HG02588 (cell line): ENCODE measurements around the gene PPP2CA.
A peak's percentile ranks its signal among the peaks of the same experiment; 100 is the strongest.
"Not testable (repeated sequence)": the region's sequence is repeated elsewhere in the genome, so short reads cannot be mapped to it uniquely, and the experiment has no call there.

Experiments used
- ATAC-seq: cut with Tn5 transposase; IDR thresholded peaks from one replicate; pipeline ENCODE4 v1.9.1; 2021; ENCODE audit warnings: mild to moderate bottlenecking, moderate library complexity; ENCODE audit not compliant: unreplicated experiment

The PPP2CA gene

GRCh38 chr5:134245692-134246091 lies 19.8 kb upstream of the PPP2CA start:
- no peak for ATAC-seq

- ATAC-seq, result no peak
Measured at GRCh38 chr5:134245101-134245604, 19.3 kb upstream of the PPP2CA start.

GRCh38 chr5:134242146-134242545 lies 16.3 kb upstream of the PPP2CA start:
- no peak for ATAC-seq

- ATAC-seq, result no peak
Measured at GRCh38 chr5:134240421-134240962, 14.6 kb upstream of the PPP2CA start.

GRCh38 chr5:134236820-134237219 lies 10.9 kb upstream of the PPP2CA start:
- ATAC-seq, result no peak

- no peak for ATAC-seq
Measured at GRCh38 chr5:134236318-134236717, 10.4 kb upstream of the PPP2CA start.

- no peak for ATAC-seq
Measured at GRCh38 chr5:134228624-134229023, 2.8 kb upstream of the PPP2CA start.

GRCh38 chr5:134227776-134228175 lies 1.9 kb upstream of the PPP2CA start:
- ATAC-seq, result no peak

GRCh38 chr5:134227259-134227658 lies 1.4 kb upstream of the PPP2CA start:
- no peak for ATAC-seq

GRCh38 chr5:134226441-134227192 lies 744 bp upstream of the PPP2CA start:
- peak; percentile 12 for ATAC-seq

GRCh38 chr5:134224888-134225779 lies 739 bp downstream of the PPP2CA start:
- peak; percentile 32 for ATAC-seq

- no peak for ATAC-seq
Measured at GRCh38 chr5:134223406-134224248, 2.2 kb downstream of the PPP2CA start.

- ATAC-seq, result not testable (repeated sequence)
Measured at GRCh38 chr5:134221690-134222089, 4.2 kb downstream of the PPP2CA start.

- no peak for ATAC-seq
Measured at GRCh38 chr5:134215757-134216156, 10.1 kb downstream of the PPP2CA start.

- not testable (repeated sequence) for ATAC-seq
Measured at GRCh38 chr5:134211263-134212031, 14.4 kb downstream of the PPP2CA start.

GRCh38 chr5:134209477-134210245 lies 16.2 kb downstream of the PPP2CA start:
- ATAC-seq, result no peak

GRCh38 chr5:134207696-134208095 lies 18.2 kb downstream of the PPP2CA start:
- ATAC-seq, result no peak

GRCh38 chr5:134206627-134207160 lies 19.2 kb downstream of the PPP2CA start:
- ATAC-seq, result no peak

- no peak for ATAC-seq
Measured at GRCh38 chr5:134204575-134204974, 21.3 kb downstream of the PPP2CA start.
